Measurements from ENCODE around the gene GDPD4.

Gene GDPD4

GRCh38 chr11:77289737-77290136, 11.7 kb downstream of the GDPD4 start:
- no peak for DNase-seq

- DNase-seq: no peak
Measured at GRCh38 chr11:77287615-77288273, 13.7 kb downstream of the GDPD4 start.

- no peak for DNase-seq
Measured at GRCh38 chr11:77287136-77287535, 14.3 kb downstream of the GDPD4 start.

- no peak for DNase-seq
Measured at GRCh38 chr11:77284476-77285468, 16.7 kb downstream of the GDPD4 start.

- DNase-seq: no peak
Measured at GRCh38 chr11:77283101-77283500, 18.4 kb downstream of the GDPD4 start.

GRCh38 chr11:77278595-77279506, 22.6 kb downstream of the GDPD4 start:
- no peak for DNase-seq

- no peak for DNase-seq
Measured at GRCh38 chr11:77276271-77276670, 25.2 kb downstream of the GDPD4 start.

GRCh38 chr11:77270921-77271320, 30.6 kb downstream of the GDPD4 start:
- DNase-seq: no peak

- no peak for DNase-seq
Measured at GRCh38 chr11:77269484-77270123, 31.9 kb downstream of the GDPD4 start.

GRCh38 chr11:77267962-77268361, 33.5 kb downstream of the GDPD4 start:
- no peak for DNase-seq

- DNase-seq: no peak
Measured at GRCh38 chr11:77266766-77267165, 34.7 kb downstream of the GDPD4 start.

GRCh38 chr11:77262803-77263202, 38.7 kb downstream of the GDPD4 start:
- no peak for DNase-seq

GRCh38 chr11:77259641-77260040, 41.8 kb downstream of the GDPD4 start:
- no peak for DNase-seq

GRCh38 chr11:77253690-77254089, 47.8 kb downstream of the GDPD4 start:
- no peak for DNase-seq

GRCh38 chr11:77252555-77253270, 48.8 kb downstream of the GDPD4 start:
- no peak for DNase-seq

- DNase-seq: no peak
Measured at GRCh38 chr11:77250881-77251640, 50.4 kb downstream of the GDPD4 start.

GRCh38 chr11:77249427-77249826, 52.1 kb downstream of the GDPD4 start:
- no peak for DNase-seq

- no peak for DNase-seq
Measured at GRCh38 chr11:77244277-77245027, 57.0 kb downstream of the GDPD4 start.

- no peak for DNase-seq
Measured at GRCh38 chr11:77236901-77237300, 64.6 kb downstream of the GDPD4 start.

GRCh38 chr11:77233011-77233410, 68.5 kb downstream of the GDPD4 start:
- DNase-seq: no peak
